ENCODE results near the gene A2ML1. TPM values are rescaled to one million over a fixed set of nuclear protein-coding genes. Genes with fewer than 3 reads are reported as not detected.
"Not testable (repeated sequence)": the region's sequence is repeated elsewhere in the genome, so short reads cannot be mapped to it uniquely, and the experiment has no call there.

The A2ML1 gene
- total RNA-seq, 1 donor from 2014 or later: 0.43 TPM

- H3K27ac Mint-ChIP-seq: peak overlapping the region; percentile 97
- Histone ChIP-seq H3K36me3 (peaks cover 7% of the 10 kb centered on the region), H2AFZ (replicated peaks) (peak overlapping the region; percentile 73)
These were observed 91.2 kb downstream of the A2ML1 start for GRCh38 chr12:8913702-8914032.

GRCh38 chr12:8914033-8914715 lies 91.8 kb downstream of the A2ML1 start, which contains the start of gene PHC1:
PHC1 (plus strand) TSS chr12:8914509; CDS start chr12:8917678, 3,169 bp downstream.
- Histone ChIP-seq H3K27ac (peak within 1 kb of the TSS; percentile 91), H3K9ac (peak within 1 kb of the TSS; percentile 51), H3K79me2 (ENCODE audit: low read depth) (peaks cover 45% of the 10 kb centered on the region), H4K20me1 (ENCODE audit: low read depth) (peaks cover 16% of the 10 kb centered on the region), H3K4me3 (peak within 1 kb of the TSS; percentile 87), H3F3A (ENCODE audit: low read depth) (peaks cover 44% of the 10 kb centered on the region), H2AFZ (replicated peaks) (peak within 1 kb of the TSS; percentile 78), H3K4me2 (peak within 1 kb of the TSS; percentile 87), H3K4me1 (peaks cover 44% of the 10 kb centered on the region)
- peak; percentile 96 for DNase-seq (ENCODE audit: low spot score)
- TF ChIP-seq CTCF (IDR thresholded peaks at IDR 0.05): peak; percentile 46
- not testable (repeated sequence) for H3K36me3 Mint-ChIP-seq; H3K27me3 ChIP-seq; H3K9me3 Mint-ChIP-seq; H3K27me3 Mint-ChIP-seq (ENCODE audit: insufficient read depth, low read depth); H3K36me3 ChIP-seq; H3K9me3 ChIP-seq (ENCODE audit: low read depth)
- Mint-ChIP-seq H3K27ac (peak within 1 kb of the TSS; percentile 97), H3K4me3 (peak within 1 kb of the TSS; percentile 92), H3K4me1 (peaks cover 29% of the 10 kb centered on the region)

More at GRCh38 chr12:8913702-8914032, 91.2 kb downstream of the A2ML1 start:
- Histone ChIP-seq H3K4me1 (peaks cover 44% of the 10 kb centered on the region), H3K27ac (peak overlapping the region; percentile 91), H3K4me2 (peak overlapping the region; percentile 78), H3K4me3 (peak overlapping the region; percentile 87), H3F3A (ENCODE audit: low read depth) (peaks cover 44% of the 10 kb centered on the region), H3K79me2 (ENCODE audit: low read depth) (peaks cover 40% of the 10 kb centered on the region), H3K9ac (peak overlapping the region; percentile 51), H4K20me1 (ENCODE audit: low read depth) (peaks cover 16% of the 10 kb centered on the region), H3K27me3 (no peaks in the 10 kb centered on the region), H3K9me3 (ENCODE audit: low read depth) (no peaks in the 10 kb centered on the region)
- Mint-ChIP-seq H3K9me3 (no peaks in the 10 kb centered on the region), H3K36me3 (peaks cover 3% of the 10 kb centered on the region), H3K4me3 (peak overlapping the region; percentile 92), H3K27me3 (ENCODE audit: insufficient read depth, low read depth) (no peaks in the 10 kb centered on the region), H3K4me1 (peaks cover 29% of the 10 kb centered on the region)
- TF ChIP-seq EZH2phosphoT487 (IDR thresholded peaks at IDR 0.05) (no peak), CTCF (IDR thresholded peaks at IDR 0.05) (no peak), EZH2 (IDR thresholded peaks at IDR 0.05) (no peak)
- no peak for DNase-seq (ENCODE audit: low spot score)

- Mint-ChIP-seq H3K9me3 (no peaks in the 10 kb centered on the region), H3K36me3 (peaks cover 8% of the 10 kb centered on the region), H3K4me1 (peaks cover 26% of the 10 kb centered on the region), H3K27ac (no peak overlapping the region), H3K4me3 (no peak overlapping the region), H3K27me3 (ENCODE audit: insufficient read depth, low read depth) (no peaks in the 10 kb centered on the region)
- Histone ChIP-seq H4K20me1 (ENCODE audit: low read depth) (peaks cover 16% of the 10 kb centered on the region), H3K4me2 (peak overlapping the region; percentile 87), H3K9ac (peak overlapping the region; percentile 50), H3K79me2 (ENCODE audit: low read depth) (peaks cover 51% of the 10 kb centered on the region), H3K4me3 (peak overlapping the region; percentile 87), H3K4me1 (peaks cover 44% of the 10 kb centered on the region), H3K36me3 (peaks cover 7% of the 10 kb centered on the region), H3K9me3 (ENCODE audit: low read depth) (no peaks in the 10 kb centered on the region), H3K27ac (no peak overlapping the region), H3K27me3 (no peaks in the 10 kb centered on the region), H2AFZ (replicated peaks) (peak overlapping the region; percentile 78), H3F3A (ENCODE audit: low read depth) (peaks cover 46% of the 10 kb centered on the region)
- TF ChIP-seq EZH2 (IDR thresholded peaks at IDR 0.05): no peak
- no peak for TF ChIP-seq CTCF (IDR thresholded peaks at IDR 0.05)
- no peak for TF ChIP-seq EZH2phosphoT487 (IDR thresholded peaks at IDR 0.05)
- DNase-seq (ENCODE audit: low spot score): peak; percentile 80
These were observed 92.5 kb downstream of the A2ML1 start for GRCh38 chr12:8914716-8915526.

Measured in neural progenitor cell (in vitro differentiated cells).